GM23338 (cell line): ENCODE results near the gene ZFC3H1.

Experiments
- CREB1 ChIP-seq: fragments of 250-450 bp; sonication (Bioruptor Pico); IDR thresholded peaks from 2 replicates; pipeline ENCODE4 v1.5.0; 2020; ENCODE audit warnings: low read depth, mild to moderate bottlenecking, moderate library complexity
- ETS1 ChIP-seq: IDR thresholded peaks from 2 replicates; pipeline ENCODE4 v1.6.1; 2016; ENCODE audit warnings: antibody characterized with exemption
- EZH2 ChIP-seq: fragments of 200-600 bp; sonication (generic); IDR thresholded peaks from one replicate; pipeline ENCODE4 v1.8.0; 2017; ENCODE audit warnings: antibody characterized with exemption, mild to moderate bottlenecking, low read depth; ENCODE audit not compliant: unreplicated experiment
- EZH2phosphoT487 ChIP-seq: fragments of 200-600 bp; sonication (generic); IDR thresholded peaks from one replicate; pipeline ENCODE4 v1.8.1; 2018; ENCODE audit warnings: antibody characterized with exemption; ENCODE audit not compliant: unreplicated experiment
- NANOG ChIP-seq: IDR thresholded peaks from 2 replicates; pipeline ENCODE4 v1.6.1; 2016; ENCODE audit warnings: antibody characterized with exemption, borderline replicate concordance
- POLR2AphosphoS5 ChIP-seq: IDR thresholded peaks from 2 replicates; pipeline ENCODE4 v1.6.1; 2016; ENCODE audit warnings: antibody characterized with exemption, low read depth
- REST ChIP-seq: IDR thresholded peaks from one replicate; pipeline ENCODE4 v1.6.1; 2018; ENCODE audit warnings: antibody characterized with exemption; ENCODE audit not compliant: unreplicated experiment
- STAT1 ChIP-seq: IDR thresholded peaks from one replicate; pipeline ENCODE4 v1.6.1; 2016; ENCODE audit warnings: antibody characterized with exemption; ENCODE audit not compliant: unreplicated experiment
- ZNF114 ChIP-seq: fragments of 250-450 bp; sonication (Bioruptor Pico); IDR thresholded peaks from 2 replicates; pipeline ENCODE4 v1.5.0; 2020; ENCODE audit warnings: mild to moderate bottlenecking, moderate library complexity
- ZNF331 ChIP-seq: fragments of 250-450 bp; sonication (Bioruptor Pico); IDR thresholded peaks from 2 replicates; pipeline ENCODE4 v1.5.0; 2020; ENCODE audit warnings: low read depth, mild to moderate bottlenecking, moderate library complexity
- TF ChIP-seq, protein P1 (sequence below), 2 experiments: fragments of 200-600 bp in 1 of 2; sonication (generic) in 1 of 2; conservative IDR thresholded peaks; 2 replicates each; pipeline versions ENCODE4 v1.5.1 to v1.6.1; 2016 to 2017; ENCODE audit warnings: antibody characterized with exemption in 2 of 2, low read depth in 2 of 2, mild to moderate bottlenecking in 2 of 2, moderate library complexity in 1 of 2

DNA sequence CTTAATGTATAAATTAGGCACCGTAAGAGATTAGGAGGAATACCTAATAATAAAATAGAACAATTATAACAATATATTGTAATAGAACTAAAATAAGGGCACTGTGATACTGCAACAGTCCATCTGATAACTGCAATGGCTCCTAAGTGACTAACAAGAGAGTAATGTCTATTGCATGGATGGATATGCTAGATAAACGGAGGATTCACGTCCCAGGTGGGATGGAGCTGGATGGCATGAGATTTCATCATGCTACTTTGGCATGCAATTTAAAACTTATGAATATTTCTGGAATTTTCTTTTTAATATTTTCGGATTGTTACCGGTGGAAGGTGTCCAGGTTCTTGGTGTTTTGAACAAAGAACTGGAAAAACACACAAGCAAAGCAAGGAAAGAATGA, 20.0 kb upstream of the ZFC3H1 start:
- TF ChIP-seq, protein P1, sequence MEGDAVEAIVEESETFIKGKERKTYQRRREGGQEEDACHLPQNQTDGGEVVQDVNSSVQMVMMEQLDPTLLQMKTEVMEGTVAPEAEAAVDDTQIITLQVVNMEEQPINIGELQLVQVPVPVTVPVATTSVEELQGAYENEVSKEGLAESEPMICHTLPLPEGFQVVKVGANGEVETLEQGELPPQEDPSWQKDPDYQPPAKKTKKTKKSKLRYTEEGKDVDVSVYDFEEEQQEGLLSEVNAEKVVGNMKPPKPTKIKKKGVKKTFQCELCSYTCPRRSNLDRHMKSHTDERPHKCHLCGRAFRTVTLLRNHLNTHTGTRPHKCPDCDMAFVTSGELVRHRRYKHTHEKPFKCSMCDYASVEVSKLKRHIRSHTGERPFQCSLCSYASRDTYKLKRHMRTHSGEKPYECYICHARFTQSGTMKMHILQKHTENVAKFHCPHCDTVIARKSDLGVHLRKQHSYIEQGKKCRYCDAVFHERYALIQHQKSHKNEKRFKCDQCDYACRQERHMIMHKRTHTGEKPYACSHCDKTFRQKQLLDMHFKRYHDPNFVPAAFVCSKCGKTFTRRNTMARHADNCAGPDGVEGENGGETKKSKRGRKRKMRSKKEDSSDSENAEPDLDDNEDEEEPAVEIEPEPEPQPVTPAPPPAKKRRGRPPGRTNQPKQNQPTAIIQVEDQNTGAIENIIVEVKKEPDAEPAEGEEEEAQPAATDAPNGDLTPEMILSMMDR (conservative IDR thresholded peaks at IDR 0.05; ENCODE audit: low read depth in 2 of 2), result no peak
- TF ChIP-seq EZH2 (no peak), POLR2AphosphoS5 (no peak), CREB1 (CRISPR knock-in tag) (no peak), EZH2phosphoT487 (no peak), REST (no peak), ETS1 (no peak), STAT1 (no peak), ZNF114 (CRISPR knock-in tag) (no peak), NANOG (no peak), ZNF331 (no peak)
